NCI-H2029 (cell line): Measurements from ENCODE around the gene PLCH1.

Experiments
- DNase-seq: peaks from one replicate; lab custom pipeline; 2025; lab: John Stamatoyannopoulos, UW

PLCH1 gene

DNA sequence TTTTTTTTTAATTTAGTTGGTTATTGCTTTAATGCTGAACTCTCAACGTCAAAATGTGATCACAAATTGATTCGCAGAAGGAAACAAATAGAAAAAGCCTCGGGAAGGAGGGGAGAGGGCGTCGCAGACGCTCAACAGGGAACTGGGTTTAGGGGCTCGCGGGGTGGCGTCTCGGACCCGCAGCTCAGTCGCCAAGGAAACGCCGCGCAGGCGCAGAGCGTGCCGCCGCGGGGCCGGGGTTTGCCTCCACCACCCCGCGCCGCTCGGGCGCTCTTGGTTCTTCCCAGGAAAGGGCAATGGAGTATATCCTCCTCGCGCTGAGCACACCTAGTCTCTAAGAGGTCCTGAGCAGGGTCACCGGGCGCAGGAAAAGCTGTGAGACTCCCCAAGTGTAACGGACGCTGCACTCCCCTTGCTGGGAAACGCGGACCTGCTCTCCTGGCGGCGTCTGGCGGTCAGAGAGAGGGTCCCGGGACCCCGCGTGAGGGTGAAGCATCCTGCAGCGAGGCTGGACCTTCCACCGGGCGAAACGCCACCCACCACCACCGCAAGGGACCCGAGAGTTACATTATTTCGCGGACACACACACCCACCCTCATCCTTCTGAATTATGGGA is 753 bp downstream of the PLCH1 start:
- DNase-seq = peak; percentile 38

DNA sequence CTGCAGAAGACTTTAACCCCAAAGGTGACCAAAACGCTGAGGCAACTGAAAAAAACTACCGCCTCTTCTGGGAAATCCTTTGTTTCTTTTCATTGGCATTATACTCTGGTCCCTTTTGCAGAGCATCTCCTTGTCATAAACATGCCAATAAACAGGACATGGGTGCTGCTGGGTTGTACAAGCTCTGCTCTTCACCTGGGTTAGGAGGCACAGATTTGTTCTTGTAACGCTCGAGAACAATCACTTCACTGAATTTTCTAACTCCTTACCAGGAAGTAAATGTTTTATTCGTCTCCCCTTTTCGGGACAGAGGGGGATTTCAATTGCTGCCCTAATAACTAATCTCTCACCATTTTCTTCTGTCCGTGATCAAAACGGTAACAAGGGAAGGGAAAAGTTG is 1.3 kb downstream of the PLCH1 start:
- DNase-seq = no peak

DNA sequence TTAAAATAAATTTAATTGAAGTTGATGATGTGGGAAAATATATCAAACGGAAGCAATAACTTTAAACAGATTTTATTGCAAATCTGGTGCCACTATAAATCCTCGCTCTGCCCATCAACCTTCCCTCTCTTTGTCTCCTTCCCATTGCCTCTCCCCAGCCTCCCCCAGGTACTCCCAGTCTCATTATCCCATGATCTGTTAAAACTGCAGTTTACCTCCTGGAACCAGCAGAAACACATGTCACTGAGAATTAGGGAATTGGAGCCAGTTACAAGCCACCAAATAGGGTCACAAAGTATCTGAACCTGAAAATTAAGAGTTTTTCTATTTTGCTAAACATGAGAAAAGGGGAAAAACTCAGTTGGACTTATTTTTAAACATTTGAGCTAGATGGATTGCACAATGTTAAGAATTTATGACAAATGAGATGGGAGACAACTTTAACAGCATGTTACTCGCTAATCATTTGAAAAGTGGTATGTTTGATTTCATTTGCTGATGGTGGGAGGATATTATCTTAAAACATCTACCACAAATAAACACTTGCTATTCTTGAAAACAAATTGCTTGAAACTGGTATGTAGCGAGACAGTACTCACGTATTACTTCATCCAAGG is 2.4 kb downstream of the PLCH1 start:
- DNase-seq = no peak

DNA sequence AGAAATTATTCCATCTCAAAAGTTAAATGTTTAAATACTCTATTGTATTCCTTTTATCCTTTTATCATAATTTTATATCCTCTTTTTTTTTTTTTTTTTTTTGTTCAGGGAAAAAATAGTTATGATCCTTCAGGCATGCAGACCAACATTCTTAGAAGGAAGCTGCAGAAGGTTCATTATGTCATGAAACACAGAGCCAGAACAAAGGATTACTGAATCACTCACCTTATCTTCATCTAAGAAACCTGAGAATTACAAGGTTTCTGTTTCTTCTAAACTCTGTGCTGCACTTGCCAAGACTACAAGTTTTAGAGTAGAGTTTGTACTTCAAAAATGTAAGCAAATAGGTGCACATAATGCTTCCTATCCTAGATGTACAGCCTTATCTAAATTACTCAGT is 3.3 kb downstream of the PLCH1 start:
- DNase-seq = no peak

DNA sequence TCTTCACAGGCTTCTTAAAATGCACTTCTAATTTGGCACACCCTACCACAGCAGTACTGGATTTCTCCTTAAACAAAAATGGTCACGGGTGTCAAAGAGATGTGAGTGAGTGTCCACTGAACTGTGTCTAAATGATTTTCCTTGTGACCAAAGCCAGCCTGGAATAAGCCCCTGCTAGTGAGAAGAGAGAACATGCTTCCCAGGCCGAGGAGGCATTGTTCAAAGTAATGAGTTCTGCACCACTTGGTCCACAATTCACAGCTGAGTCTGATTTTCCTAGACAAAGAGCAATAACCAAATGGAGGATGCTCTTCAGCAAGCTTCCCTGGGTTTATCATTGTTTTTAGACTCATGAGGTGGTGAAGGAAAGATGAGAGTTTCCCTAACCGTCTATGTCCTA is 3.8 kb downstream of the PLCH1 start:
- no peak for DNase-seq

DNA sequence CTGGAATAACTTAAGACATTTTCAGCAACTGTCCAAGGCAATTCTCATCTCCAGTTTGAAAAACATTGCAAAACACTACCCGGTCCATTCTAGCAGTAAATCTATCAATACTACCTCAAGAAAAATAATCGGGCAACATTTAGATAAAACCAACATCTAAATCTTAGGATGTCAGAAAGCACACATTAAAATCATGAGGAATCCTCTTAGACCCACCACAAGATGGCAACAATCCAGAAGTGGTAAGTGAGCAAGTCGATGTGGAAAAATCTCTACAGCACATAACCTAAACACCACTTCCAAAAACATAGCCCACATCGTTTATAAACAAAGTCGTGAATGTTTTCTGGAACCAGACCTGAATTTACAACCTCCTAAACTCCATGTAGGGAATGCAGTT is 5.7 kb downstream of the PLCH1 start:
- DNase-seq = no peak

DNA sequence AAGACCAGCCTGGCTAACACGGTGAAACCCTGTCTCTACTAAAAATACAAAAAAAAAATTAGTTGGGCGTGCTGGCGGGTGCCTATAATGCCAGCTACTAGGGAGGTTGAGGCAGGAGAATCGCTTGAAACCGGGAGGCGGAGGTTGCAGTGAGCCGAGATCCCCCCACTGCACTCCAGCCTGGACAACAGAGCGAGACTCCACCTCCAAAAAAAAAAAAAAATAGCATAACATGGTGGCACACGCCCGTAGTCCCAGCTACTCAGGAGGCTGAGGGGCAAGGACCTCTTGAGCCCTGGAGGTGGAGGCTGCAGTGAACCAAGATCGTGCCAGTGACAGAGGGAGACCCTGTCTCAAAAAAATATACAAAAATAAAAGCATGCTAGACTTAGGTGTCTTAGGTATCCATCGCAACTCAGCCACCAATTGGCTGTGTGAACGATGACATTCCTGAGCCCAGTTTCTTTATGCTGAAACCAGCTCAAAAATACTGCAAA is 6.2 kb downstream of the PLCH1 start:
- no peak for DNase-seq

DNA sequence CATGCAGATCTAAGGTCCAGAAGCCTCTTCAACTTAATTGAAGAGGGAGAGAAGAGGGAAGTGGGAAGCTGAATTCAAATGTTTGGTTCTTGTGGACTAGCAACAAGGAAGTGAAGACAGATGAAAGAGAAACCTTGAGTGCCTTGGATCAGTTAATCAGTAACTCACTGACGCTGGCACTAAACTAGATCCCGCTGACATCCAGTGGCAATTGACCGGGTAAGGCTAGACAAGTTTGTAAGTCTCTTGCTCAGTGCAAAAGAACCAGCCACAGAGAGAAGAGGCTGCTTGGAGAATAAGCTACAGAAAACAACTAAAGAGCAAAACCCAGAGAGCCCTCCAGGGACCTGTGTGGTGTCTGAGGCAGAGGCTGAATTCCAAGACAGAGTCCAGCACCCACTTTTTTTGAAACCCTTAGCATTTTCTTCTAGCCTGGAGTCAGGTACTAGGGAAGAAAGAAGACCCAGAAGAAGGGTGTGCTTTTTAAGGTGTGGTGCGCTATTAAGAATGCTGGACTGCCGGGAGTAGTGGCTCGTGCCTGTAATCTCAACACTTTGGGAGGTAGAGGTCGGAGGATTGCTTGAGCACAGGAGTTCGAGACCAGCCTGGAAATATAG is 6.9 kb downstream of the PLCH1 start:
- no peak for DNase-seq

DNA sequence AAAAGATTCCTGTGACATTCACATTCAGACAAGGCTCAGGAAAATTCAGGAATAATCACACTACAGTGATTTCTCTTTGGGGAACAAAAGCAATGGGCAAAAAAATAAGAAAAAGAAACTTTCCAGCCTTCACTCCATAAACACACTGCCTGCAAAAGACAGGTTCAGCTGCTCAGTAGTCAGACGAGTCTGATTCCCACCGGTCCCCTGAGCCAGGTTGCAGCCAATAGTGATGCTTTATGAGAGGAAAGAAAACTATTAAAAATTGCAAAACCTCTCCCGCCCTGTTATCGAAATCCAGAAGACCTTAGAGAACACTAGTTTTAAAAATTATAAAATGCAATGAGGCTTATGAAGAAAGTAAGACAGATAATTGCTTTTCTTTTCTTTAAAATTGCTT is 8.5 kb downstream of the PLCH1 start:
- DNase-seq = no peak

DNA sequence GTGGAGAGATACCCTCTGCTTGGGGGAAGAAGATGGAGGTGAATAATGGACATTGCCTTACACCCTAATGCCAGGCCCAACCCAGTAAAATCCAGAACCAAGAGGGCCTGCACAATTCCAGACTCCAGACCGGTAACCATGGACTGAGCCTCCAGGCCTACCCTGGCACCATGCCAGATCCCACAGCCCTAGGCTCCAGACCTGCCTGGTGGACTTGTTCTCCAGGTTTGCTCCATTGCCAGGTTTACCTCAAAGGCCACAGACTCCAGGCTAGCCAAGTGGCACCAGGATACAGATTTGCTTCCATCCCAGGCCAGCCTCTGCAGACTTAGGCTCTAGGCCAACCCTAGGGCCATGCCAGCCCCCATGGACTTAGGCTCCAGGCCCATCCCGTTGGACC is 14.0 kb downstream of the PLCH1 start:
- DNase-seq = no peak

DNA sequence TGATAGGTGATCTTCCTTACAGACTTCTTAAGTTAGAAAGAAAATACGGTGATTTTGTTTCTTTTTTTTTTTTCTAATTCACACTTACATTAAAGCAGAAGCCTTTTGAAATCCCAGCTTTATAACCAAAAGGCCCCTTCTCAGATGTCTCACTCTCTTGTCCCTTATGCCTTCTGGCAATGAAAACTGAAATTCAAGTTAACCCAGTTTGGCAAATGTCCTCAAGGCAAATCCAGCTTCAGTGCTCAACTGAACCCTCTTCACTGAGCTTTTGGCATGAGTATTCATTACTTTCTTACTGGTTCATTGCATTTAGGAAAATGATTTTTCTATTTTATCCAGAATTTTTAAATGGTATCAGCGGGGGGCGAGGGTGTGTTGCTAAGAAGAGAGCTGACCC is 17.0 kb downstream of the PLCH1 start:
- no peak for DNase-seq

DNA sequence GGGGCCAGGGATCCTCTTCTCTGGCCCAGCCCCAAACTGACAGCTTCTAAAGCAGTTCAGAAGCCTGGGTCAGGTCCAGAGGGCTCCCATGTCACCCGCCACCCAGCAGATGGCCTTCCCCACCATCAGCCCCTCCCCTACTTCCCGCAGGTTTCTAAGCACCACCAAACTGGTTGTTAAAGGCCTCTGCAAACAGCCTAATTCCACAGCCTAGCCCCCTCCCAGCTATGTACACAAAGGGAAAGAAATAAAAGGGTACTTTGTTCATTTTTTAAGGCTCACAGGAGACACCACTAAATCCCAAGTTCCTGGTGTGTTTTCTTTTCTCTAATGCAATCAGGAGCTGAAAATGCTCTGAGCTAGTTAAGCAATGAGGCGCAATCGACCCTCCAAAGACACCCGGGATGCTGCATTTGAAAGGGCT is 30.6 kb downstream of the PLCH1 start:
- peak; percentile 5 for DNase-seq

DNA sequence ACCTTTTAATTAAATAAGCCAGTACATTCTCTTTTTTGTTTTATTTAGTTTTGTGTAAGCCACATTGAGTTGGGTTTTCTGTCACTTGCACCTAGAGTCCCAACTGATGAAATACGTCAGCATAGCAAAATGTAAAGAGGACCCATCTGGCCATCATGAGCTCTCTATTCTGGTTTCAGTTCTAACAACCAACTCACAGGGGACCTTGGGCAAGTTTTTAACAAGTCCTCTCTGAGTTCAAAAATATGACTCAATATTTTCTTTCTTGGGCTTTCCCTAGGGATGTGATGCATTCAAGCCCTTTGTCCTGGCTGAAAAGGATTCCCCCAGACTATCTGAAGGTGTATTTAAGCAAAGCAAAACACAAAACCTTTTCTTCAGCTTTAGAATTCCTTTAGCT is 32.9 kb downstream of the PLCH1 start:
- no peak for DNase-seq

DNA sequence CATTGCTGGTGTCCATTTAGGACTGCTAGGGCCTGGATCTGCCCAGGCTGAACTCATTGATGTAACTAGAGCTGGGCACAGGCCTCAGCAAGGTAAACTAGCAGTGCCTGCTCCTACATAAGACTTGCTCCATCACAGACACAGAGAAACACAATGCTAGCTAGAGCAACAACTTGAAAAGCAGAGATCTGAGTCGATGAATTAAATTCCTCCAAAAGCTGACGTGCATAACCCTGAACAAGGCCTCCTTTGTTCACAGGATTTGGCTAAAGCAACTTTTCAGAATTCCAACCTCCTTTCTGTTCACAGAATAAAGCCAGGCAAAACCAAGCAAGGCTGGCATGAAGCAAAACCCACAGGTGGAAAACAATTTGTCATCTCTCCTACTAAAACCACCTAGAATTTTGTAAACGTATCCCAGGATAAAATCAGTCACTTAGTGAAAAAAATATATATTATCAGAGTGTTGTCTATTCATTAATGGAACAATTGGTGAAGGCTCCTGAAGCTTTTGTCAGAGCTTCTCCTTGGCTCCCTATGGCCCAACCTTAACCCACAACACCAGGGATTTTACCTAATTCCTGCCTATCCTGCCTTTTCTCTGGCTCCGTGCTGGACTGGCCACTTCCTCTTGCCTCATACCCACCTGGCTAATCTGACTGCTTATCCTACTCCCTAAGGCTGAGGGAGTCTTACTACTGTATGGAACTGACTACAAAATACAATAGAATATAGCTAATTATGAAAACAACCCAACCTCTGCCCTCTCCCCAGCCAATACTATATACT is 39.9 kb downstream of the PLCH1 start:
- DNase-seq = no peak

DNA sequence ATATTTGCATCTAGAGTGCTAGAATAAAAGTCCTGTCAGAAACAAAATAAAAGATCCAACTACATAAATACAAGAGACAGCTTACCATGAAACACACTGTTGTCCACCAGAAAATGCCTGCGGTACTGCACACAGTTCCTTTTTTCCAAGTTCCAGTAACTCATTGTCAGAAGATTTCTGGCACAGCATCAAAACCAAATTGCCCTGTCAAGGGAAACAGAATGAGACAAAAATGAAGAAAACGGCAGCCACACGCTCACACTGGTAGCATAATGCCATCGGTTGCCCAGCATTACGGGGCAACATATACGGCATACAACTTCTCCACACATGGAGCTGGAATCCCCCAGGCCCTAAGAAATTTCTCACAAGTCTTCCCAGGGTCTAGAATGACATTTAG is 40.8 kb downstream of the PLCH1 start:
- no peak for DNase-seq

DNA sequence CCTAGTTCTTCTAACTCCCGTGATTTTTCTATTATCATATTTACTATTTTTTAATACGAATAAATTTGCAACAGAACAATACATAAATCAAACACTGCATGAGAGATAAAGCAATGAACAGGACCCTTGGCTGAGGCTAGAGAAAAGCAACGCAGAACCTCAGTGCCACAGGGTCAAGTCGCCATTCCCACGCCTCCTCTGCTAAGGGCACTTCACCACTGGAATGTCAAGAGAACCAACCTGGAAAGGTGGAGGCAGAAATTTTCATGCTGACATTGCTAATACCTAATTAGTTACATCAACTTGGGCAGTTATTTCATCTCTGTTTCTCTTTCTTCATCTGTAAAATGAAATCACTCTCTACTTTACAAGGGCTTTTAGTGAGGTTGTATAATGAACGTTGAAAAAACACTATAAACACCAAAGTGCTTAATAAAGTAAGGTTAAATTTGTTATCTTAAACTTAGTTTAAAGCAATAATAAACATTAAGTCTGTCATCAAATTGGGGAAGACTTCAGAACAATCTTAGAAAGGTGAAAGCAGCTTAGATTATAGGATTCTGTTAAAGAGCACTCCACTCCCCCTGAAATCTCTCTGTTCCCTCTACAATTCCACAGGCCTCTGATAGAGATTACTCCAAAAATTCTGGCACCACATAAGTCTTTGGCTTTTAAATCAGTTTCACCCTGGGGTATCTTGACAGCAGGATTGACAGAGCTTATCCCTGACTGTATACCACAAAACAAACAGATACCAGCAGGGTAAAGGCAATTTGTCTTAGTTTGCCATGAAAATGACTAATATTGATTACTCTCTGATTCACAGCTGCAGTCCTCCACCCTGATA is 41.9 kb downstream of the PLCH1 start:
- DNase-seq = no peak

DNA sequence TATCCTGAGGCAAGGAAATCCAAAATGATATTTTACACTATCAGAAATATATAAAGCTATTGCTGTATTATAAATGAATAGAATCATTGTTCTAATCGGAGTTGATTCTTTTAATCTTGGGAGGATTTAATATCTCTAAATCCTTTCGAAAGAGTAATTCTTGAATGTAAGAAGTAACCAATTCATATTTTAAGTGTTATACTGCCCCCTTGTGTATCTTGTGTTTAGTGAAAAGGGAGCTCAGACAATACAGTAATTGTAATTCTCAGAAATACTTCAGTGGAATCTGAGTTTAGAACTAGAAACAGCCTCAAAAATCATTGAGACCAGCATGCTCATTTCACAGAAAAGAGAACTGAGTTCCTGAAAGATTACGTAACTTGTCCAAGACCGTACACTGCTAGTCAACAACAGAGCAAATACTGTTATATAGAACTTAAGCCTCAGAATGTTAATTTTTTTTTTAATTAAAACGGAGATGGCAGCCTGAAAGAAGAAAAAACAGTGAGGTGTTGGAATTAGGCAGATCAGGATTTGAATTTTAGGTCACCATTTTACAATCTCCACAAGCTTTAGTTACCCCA is 42.9 kb downstream of the PLCH1 start:
- DNase-seq = peak; percentile 58

DNA sequence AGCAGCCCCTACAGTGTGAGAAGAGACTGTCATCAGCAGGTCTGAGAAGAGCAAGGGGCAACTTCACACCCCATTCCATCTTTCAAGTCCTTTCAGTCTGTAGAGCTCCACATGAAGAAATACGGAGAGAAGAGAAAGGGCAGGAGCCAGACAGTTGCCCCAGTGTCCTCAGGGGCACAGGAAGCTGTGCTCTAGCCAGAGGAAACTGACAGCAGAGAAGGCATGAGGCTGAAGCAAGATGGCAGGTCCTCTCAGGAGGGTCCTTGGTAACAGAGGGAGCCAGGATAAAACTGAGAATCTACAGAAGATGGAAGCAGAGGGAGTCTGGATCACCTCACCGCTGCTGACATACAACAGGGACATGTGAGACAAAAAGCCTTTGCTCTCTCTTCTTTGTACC is 47.3 kb downstream of the PLCH1 start:
- no peak for DNase-seq

DNA sequence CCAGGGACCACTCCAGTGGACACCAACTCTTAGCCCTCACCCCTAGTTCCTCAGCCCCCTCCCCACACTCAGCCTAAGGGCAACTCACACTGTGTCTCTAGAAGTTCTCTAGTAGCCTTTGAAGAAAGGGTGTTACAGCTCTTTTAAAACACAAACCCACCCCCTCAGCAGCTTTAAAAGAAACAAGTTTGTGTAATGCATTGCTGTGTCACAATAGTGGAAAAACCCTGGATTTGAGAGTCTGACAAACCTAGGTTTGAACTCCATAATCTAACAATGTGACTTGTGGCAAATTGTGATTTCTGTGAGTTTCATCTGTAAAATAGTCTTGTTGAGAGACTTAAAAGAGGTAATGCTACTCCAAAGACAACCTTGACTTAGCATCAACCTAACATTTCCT is 54.0 kb downstream of the PLCH1 start:
- DNase-seq = no peak

DNA sequence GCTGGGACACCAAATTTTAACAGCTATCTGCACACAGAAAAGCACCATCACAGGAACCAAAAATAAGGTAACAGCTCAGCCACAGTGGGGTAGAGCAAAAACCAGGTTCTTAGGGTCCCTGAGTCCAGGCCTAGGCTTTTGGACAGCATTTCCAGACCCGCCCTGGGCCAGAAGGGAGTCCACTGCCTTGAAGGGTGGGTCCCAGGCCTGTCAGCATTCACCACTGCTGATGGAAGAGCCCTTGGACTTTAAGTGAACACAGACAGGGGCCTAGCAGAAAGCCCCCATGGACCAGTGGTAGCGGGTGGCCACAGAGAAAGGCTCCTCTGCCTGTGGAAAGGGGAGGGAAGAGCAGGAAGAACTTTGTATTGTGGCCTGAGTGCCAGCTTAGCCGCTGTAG is 56.4 kb downstream of the PLCH1 start:
- DNase-seq = no peak

DNA sequence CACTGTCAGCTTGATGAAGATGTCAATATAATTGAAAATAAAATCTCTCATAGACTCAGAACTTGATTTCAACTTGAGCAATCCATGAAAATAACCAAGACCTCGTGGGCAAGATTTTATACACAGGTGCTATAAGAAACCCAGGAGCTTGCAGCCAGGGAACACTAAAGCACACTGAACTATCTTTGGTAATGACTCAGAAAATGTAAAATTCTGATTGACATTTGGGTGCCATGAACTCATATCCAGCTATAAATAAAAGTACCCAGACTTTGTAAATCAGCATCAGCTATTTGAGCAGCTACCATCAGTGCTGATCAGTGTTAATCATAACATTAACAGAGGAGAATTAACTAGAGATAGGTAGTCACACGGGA is 61.5 kb downstream of the PLCH1 start:
- no peak for DNase-seq
